Inflammatory macrophage (primary cell): ENCODE measurements around the gene AUTS2.

Source experiments
- DNase-seq, 2 donors: peaks; one replicate each; pipeline ENCODE4 v3.0.0-alpha.2; 2020 to 2022

AUTS2 gene

GRCh38 chr7:70484255-70484654, 886.0 kb downstream of the AUTS2 start:
- DNase-seq = no peak

- DNase-seq = no peak
These were observed 888.7 kb downstream of the AUTS2 start for GRCh38 chr7:70486977-70487376.

- no peak for DNase-seq
These were observed 889.2 kb downstream of the AUTS2 start for GRCh38 chr7:70487428-70487827.

GRCh38 chr7:70487886-70488285, 889.6 kb downstream of the AUTS2 start:
- no peak for DNase-seq

- no peak for DNase-seq
These were observed 891.5 kb downstream of the AUTS2 start for GRCh38 chr7:70489813-70490212.

- no peak for DNase-seq
These were observed 894.4 kb downstream of the AUTS2 start for GRCh38 chr7:70492625-70493024.

- DNase-seq = no peak
These were observed 896.2 kb downstream of the AUTS2 start for GRCh38 chr7:70494225-70495032.

GRCh38 chr7:70495033-70495376, 896.7 kb downstream of the AUTS2 start:
- DNase-seq = no peak

- DNase-seq = no peak
These were observed 899.5 kb downstream of the AUTS2 start for GRCh38 chr7:70497793-70498192.

- no peak for DNase-seq
These were observed 900.1 kb downstream of the AUTS2 start for GRCh38 chr7:70498232-70498992.

GRCh38 chr7:70500261-70500660, 902.0 kb downstream of the AUTS2 start:
- no peak for DNase-seq

GRCh38 chr7:70502117-70502863, 904.0 kb downstream of the AUTS2 start:
- DNase-seq = no peak

GRCh38 chr7:70504254-70504653, 906.0 kb downstream of the AUTS2 start:
- no peak for DNase-seq

- no peak for DNase-seq
These were observed 907.2 kb downstream of the AUTS2 start for GRCh38 chr7:70505468-70505867.

- no peak for DNase-seq
These were observed 907.6 kb downstream of the AUTS2 start for GRCh38 chr7:70505886-70506285.

GRCh38 chr7:70506434-70506833, 908.2 kb downstream of the AUTS2 start:
- DNase-seq = no peak

GRCh38 chr7:70512144-70512543, 913.9 kb downstream of the AUTS2 start:
- DNase-seq = no peak

- no peak for DNase-seq
These were observed 914.5 kb downstream of the AUTS2 start for GRCh38 chr7:70512761-70513160.

- DNase-seq = no peak
These were observed 922.3 kb downstream of the AUTS2 start for GRCh38 chr7:70520611-70521010.

GRCh38 chr7:70523249-70523988, 925.1 kb downstream of the AUTS2 start:
- DNase-seq = no peak

GRCh38 chr7:70523989-70524351, 925.7 kb downstream of the AUTS2 start:
- no peak for DNase-seq

GRCh38 chr7:70525991-70526390, 927.7 kb downstream of the AUTS2 start:
- no peak for DNase-seq
